ENCODE data around the gene LEMD2. TPM values are rescaled to one million over a fixed set of nuclear protein-coding genes. Genes with fewer than 3 reads are reported as not detected.

Gene LEMD2
- total RNA-seq, 2 experiments from 2014 or later = 51.4 to 54.8 TPM

- Mint-ChIP-seq H3K9me3 (no peaks in the 10 kb centered on the region), H3K36me3 (peaks cover 49% of the 10 kb centered on the region), H3K4me1 (ENCODE audit: low read depth) (no peaks in the 10 kb centered on the region), H3K27ac (no peak overlapping the region), H3K4me3 (no peak overlapping the region), H3K27me3 (no peaks in the 10 kb centered on the region)
- DNase-seq = no peak
- intact Hi-C loops (cut with micrococcal nuclease) = no loop called here
- ChIA-PET CTCF (interaction anchor here (0.6 to 1.8 kb wide), 2 partner anchors 10 to 357 kb away, joined by 3 to 8 read pairs; no protein-coding TSS in a partner anchor), POLR2A (interaction anchor here (1.9 kb wide), 1 partner anchor 11 kb away, joined by 8 read pairs; the partner anchor contains the start of gene LEMD2)
Measured at GRCh38 chr6:33777398-33778388, 11.2 kb downstream of the LEMD2 start.

- intact Hi-C loops (cut with micrococcal nuclease) = no loop called here
- Mint-ChIP-seq H3K9me3 (no peaks in the 10 kb centered on the region), H3K36me3 (peaks cover 43% of the 10 kb centered on the region), H3K27me3 (no peaks in the 10 kb centered on the region), H3K4me3 (no peak overlapping the region), H3K4me1 (ENCODE audit: low read depth) (no peaks in the 10 kb centered on the region), H3K27ac (no peak overlapping the region)
- DNase-seq = no peak
- ChIA-PET POLR2A (interaction anchor here (0.7 kb wide), 1 partner anchor 11 kb away, joined by 4 read pairs; no protein-coding TSS in a partner anchor), CTCF (interaction anchor here (1.1 kb wide), 1 partner anchor 379 kb away, joined by 3 read pairs; no protein-coding TSS in a partner anchor)
Measured at GRCh38 chr6:33776764-33777163, 12.2 kb downstream of the LEMD2 start.

GRCh38 chr6:33776186-33776585 lies 12.7 kb downstream of the LEMD2 start:
- Mint-ChIP-seq H3K9me3 (no peaks in the 10 kb centered on the region), H3K4me3 (no peak overlapping the region), H3K36me3 (peaks cover 43% of the 10 kb centered on the region), H3K4me1 (ENCODE audit: low read depth) (no peaks in the 10 kb centered on the region), H3K27ac (no peak overlapping the region), H3K27me3 (no peaks in the 10 kb centered on the region)
- CTCF ChIA-PET = interaction anchor here (1.1 kb wide), 1 partner anchor 380 kb away, joined by 3 read pairs; no protein-coding TSS in a partner anchor
- no peak for DNase-seq
- POLR2A ChIA-PET = interaction anchor here (0.7 kb wide), 1 partner anchor 12 kb away, joined by 4 read pairs; no protein-coding TSS in a partner anchor
- intact Hi-C loops (cut with micrococcal nuclease) = no loop called here

- POLR2A ChIA-PET = no interaction called here
- Mint-ChIP-seq H3K36me3 (peaks cover 33% of the 10 kb centered on the region), H3K4me1 (ENCODE audit: low read depth) (no peaks in the 10 kb centered on the region), H3K4me3 (no peak overlapping the region), H3K27ac (no peak overlapping the region), H3K27me3 (no peaks in the 10 kb centered on the region), H3K9me3 (no peaks in the 10 kb centered on the region)
- CTCF ChIA-PET = no interaction called here
- intact Hi-C loops (cut with micrococcal nuclease) = loop anchor here (5.0 kb wide), 1 partner anchor 378 kb away; no protein-coding TSS in a partner anchor
- no peak for DNase-seq
Measured at GRCh38 chr6:33774774-33775173, 14.2 kb downstream of the LEMD2 start.

- no peaks in the 10 kb centered on the region for H3K27me3 Mint-ChIP-seq
- POLR2A ChIA-PET = no interaction called here
- H3K36me3 Mint-ChIP-seq = peaks cover 22% of the 10 kb centered on the region
- H3K4me1 Mint-ChIP-seq (ENCODE audit: low read depth) = no peaks in the 10 kb centered on the region
- CTCF ChIA-PET = interaction anchor here (0.6 to 9.0 kb wide), 10 partner anchors 11 to 381 kb away, joined by 3 to 254 read pairs (median 13); partner anchors contain the start of genes LEMD2 and UQCC2
- no peaks in the 10 kb centered on the region for H3K9me3 Mint-ChIP-seq
- no peak overlapping the region for H3K4me3 Mint-ChIP-seq
- no peak for DNase-seq
- no peak overlapping the region for H3K27ac Mint-ChIP-seq
- intact Hi-C loops (cut with micrococcal nuclease) = loop anchor here (5.0 kb wide), 1 partner anchor 379 kb away; no protein-coding TSS in a partner anchor
Measured at GRCh38 chr6:33772902-33773472, 15.9 kb downstream of the LEMD2 start.

GRCh38 chr6:33772082-33772830 lies 16.7 kb downstream of the LEMD2 start:
- H3K4me3 Mint-ChIP-seq = no peak overlapping the region
- ChIA-PET POLR2A (interaction anchor here (1.0 to 1.2 kb wide), 2 partner anchors 16 to 255 kb away, joined by 3 to 5 read pairs; partner anchors contain the start of gene LEMD2), CTCF (interaction anchor here (0.6 to 9.0 kb wide), 33 partner anchors 8 to 437 kb away, joined by 3 to 254 read pairs (median 5); partner anchors contain the start of genes LEMD2, UQCC2 and ZBTB9)
- no peaks in the 10 kb centered on the region for H3K4me1 Mint-ChIP-seq (ENCODE audit: low read depth)
- H3K27ac Mint-ChIP-seq = no peak overlapping the region
- no peaks in the 10 kb centered on the region for H3K27me3 Mint-ChIP-seq
- intact Hi-C loops (cut with micrococcal nuclease) = loop anchor here (5.0 kb wide), 1 partner anchor 380 kb away; no protein-coding TSS in a partner anchor
- no peak for DNase-seq
- peaks cover 19% of the 10 kb centered on the region for H3K36me3 Mint-ChIP-seq
- no peaks in the 10 kb centered on the region for H3K9me3 Mint-ChIP-seq

GRCh38 chr6:33771146-33772081 lies 17.5 kb downstream of the LEMD2 start:
- no peak overlapping the region for H3K27ac Mint-ChIP-seq
- H3K27me3 Mint-ChIP-seq = no peaks in the 10 kb centered on the region
- POLR2A ChIA-PET = interaction anchor here (0.6 to 1.7 kb wide), 4 partner anchors 17 to 256 kb away, joined by 3 to 5 read pairs (median 4); partner anchors contain the start of genes LEMD2 and UQCC2

GRCh38 chr6:33770833-33771145 lies 18.1 kb downstream of the LEMD2 start:
- no peak for DNase-seq
- ChIA-PET CTCF (interaction anchor here (0.6 to 9.0 kb wide), 49 partner anchors 9 to 452 kb away, joined by 3 to 254 read pairs (median 4); partner anchors contain the start of genes LEMD2, UQCC2 and ZBTB9), POLR2A (interaction anchor here (0.6 to 1.7 kb wide), 3 partner anchors 17 to 203 kb away, joined by 4 to 5 read pairs (median 5); partner anchors contain the start of genes LEMD2 and UQCC2)
- H3K4me3 Mint-ChIP-seq = no peak overlapping the region
- H3K36me3 Mint-ChIP-seq = peaks cover 10% of the 10 kb centered on the region
- no peaks in the 10 kb centered on the region for H3K4me1 Mint-ChIP-seq (ENCODE audit: low read depth)
- no peaks in the 10 kb centered on the region for H3K27me3 Mint-ChIP-seq
- no peaks in the 10 kb centered on the region for H3K9me3 Mint-ChIP-seq
- no peak overlapping the region for H3K27ac Mint-ChIP-seq
- intact Hi-C loops (cut with micrococcal nuclease) = loop anchor here (5.0 kb wide), 1 partner anchor 382 kb away; no protein-coding TSS in a partner anchor

More at GRCh38 chr6:33771146-33772081, 17.5 kb downstream of the LEMD2 start:
- Mint-ChIP-seq H3K4me1 (ENCODE audit: low read depth) (no peaks in the 10 kb centered on the region), H3K36me3 (peaks cover 16% of the 10 kb centered on the region), H3K4me3 (no peak overlapping the region), H3K9me3 (no peaks in the 10 kb centered on the region)
- CTCF ChIA-PET = interaction anchor here (0.6 to 9.0 kb wide), 56 partner anchors 8 to 452 kb away, joined by 3 to 254 read pairs (median 4); partner anchors contain the start of genes LEMD2, UQCC2 and ZBTB9
- peak; percentile 70 for DNase-seq
- intact Hi-C loops (cut with micrococcal nuclease) = loop anchor here (5.0 kb wide), 1 partner anchor 381 kb away; no protein-coding TSS in a partner anchor

- H3K9me3 Mint-ChIP-seq = no peaks in the 10 kb centered on the region
- H3K27ac Mint-ChIP-seq = no peak overlapping the region
- H3K27me3 Mint-ChIP-seq = no peaks in the 10 kb centered on the region
- H3K4me1 Mint-ChIP-seq (ENCODE audit: low read depth) = no peaks in the 10 kb centered on the region
- no peak for DNase-seq
- H3K4me3 Mint-ChIP-seq = no peak overlapping the region
- intact Hi-C loops (cut with micrococcal nuclease) = loop anchor here (5.0 kb wide), 1 partner anchor 382 kb away; no protein-coding TSS in a partner anchor
- ChIA-PET CTCF (interaction anchor here (0.6 to 9.0 kb wide), 27 partner anchors 8 to 391 kb away, joined by 3 to 254 read pairs (median 4); partner anchors contain the start of genes LEMD2, UQCC2 and ZBTB9), POLR2A (interaction anchor here (1.5 to 1.7 kb wide), 2 partner anchors 59 to 257 kb away, joined by 5 to 7 read pairs; partner anchors contain the start of gene UQCC2)
- H3K36me3 Mint-ChIP-seq = peaks cover 7% of the 10 kb centered on the region
Measured at GRCh38 chr6:33770124-33770832, 18.7 kb downstream of the LEMD2 start.

All from activated CD4-positive, alpha-beta memory T cell treated with anti-CD3 and anti-CD28 coated beads for 36 hours (primary cell).